HG03097 (cell line): ENCODE results near the gene PGAP3.

Source experiments
- ATAC-seq: cut with Tn5 transposase; IDR thresholded peaks from one replicate; pipeline ENCODE4 v1.9.1; 2021; ENCODE audit not compliant: unreplicated experiment, low FRiP score

Gene PGAP3

GRCh38 chr17:39640591-39641031 is 47.2 kb downstream of the PGAP3 start:
- ATAC-seq: no peak

- no peak for ATAC-seq
Measured at GRCh38 chr17:39639566-39640458, 48.0 kb downstream of the PGAP3 start.

GRCh38 chr17:39639043-39639442 is 48.8 kb downstream of the PGAP3 start:
- no peak for ATAC-seq

- no peak for ATAC-seq
Measured at GRCh38 chr17:39638317-39638716, 49.5 kb downstream of the PGAP3 start.

- ATAC-seq: peak; percentile 50
Measured at GRCh38 chr17:39636927-39637736, 50.7 kb downstream of the PGAP3 start, which contains the start of gene STARD3. Gene STARD3, plus strand, starts transcription at chr17:39637144. Its CDS starts 16,388 bp downstream, at chr17:39653532.

- no peak for ATAC-seq
Measured at GRCh38 chr17:39636587-39636926, 51.3 kb downstream of the PGAP3 start.

- no peak for ATAC-seq
Measured at GRCh38 chr17:39635614-39636176, 52.2 kb downstream of the PGAP3 start.

- no peak for ATAC-seq
Measured at GRCh38 chr17:39634384-39634871, 53.4 kb downstream of the PGAP3 start.

GRCh38 chr17:39633570-39634183 is 54.2 kb downstream of the PGAP3 start:
- no peak for ATAC-seq

- ATAC-seq: no peak
Measured at GRCh38 chr17:39632153-39632941, 55.5 kb downstream of the PGAP3 start.

- ATAC-seq: no peak
Measured at GRCh38 chr17:39631403-39631802, 56.5 kb downstream of the PGAP3 start.

- ATAC-seq: no peak
Measured at GRCh38 chr17:39629898-39630297, 58.0 kb downstream of the PGAP3 start.

- no peak for ATAC-seq
Measured at GRCh38 chr17:39629494-39629880, 58.4 kb downstream of the PGAP3 start.

GRCh38 chr17:39628655-39629493 is 59.0 kb downstream of the PGAP3 start:
- ATAC-seq: no peak

- no peak for ATAC-seq
Measured at GRCh38 chr17:39627712-39628516, 59.9 kb downstream of the PGAP3 start.

GRCh38 chr17:39627047-39627711 is 60.7 kb downstream of the PGAP3 start:
- no peak for ATAC-seq

GRCh38 chr17:39626171-39627046 is 61.4 kb downstream of the PGAP3 start, which contains the start of gene PPP1R1B:
Gene PPP1R1B, plus strand, starts transcription at chr17:39626952. Its CDS starts 441 bp downstream, at chr17:39627393.
- no peak for ATAC-seq
